ENCODE results near the gene DRAP1.

DRAP1 gene

DNA sequence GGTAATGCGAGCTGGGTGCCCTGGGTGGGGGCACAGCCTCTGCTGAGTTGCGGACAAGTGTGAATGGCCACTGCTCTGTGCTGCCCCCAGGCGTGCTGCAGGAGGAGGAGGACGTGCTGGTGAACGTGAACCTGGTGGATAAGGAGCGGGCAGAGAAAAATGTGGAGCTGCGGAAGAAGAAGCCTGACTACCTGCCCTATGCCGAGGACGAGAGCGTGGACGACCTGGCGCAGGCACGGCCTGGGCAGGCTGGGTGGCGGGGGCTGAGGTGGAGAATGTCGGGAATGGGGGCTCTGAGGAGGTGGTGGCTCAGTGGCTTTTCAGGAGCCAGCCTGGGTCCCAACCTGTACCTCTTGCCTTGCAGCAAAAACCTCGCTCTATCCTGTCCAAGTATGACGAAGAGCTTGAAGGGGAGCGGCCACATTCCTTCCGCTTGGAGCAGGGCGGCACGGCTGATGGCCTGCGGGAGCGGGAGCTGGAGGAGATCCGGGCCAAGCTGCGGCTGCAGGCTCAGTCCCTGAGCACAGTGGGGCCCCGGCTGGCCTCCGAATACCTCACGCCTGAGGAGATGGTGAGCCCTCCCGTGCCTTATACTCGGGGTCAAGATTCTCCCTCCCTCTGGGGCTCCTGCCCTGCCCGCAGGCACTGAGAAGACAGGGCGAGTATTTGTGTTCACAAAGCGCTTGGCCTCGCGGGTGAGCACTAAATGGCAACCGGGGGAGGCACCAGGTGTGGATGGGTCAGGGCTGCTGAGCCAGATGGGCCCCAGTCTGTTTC, 46.9 kb downstream of the DRAP1 start:
- no peak for DNase-seq

DNA sequence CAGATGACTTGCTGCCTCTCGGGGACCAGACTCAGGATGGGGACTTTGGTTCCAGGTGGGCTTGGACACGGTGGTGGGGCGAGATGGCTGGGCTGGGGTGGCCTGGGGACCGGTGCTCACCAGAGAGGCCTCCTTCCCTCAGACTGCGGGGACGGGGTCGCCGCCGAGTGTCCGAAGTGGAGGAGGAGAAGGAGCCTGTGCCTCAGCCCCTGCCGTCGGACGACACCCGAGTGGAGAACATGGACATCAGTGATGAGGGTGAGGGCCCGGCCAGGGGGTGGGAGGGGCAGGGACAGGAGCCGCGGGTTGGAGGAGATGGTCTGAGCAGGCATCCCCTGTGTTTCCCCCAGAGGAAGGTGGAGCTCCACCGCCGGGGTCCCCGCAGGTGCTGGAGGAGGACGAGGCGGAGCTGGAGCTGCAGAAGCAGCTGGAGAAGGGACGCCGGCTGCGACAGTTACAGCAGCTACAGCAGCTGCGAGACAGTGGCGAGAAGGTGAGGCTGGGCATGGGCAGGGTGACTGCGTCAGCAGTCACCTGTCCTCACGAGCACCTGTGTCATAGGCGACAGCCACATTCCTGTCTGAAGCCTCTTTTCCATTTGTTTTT, 48.2 kb downstream of the DRAP1 start:
- no peak for DNase-seq

DNA sequence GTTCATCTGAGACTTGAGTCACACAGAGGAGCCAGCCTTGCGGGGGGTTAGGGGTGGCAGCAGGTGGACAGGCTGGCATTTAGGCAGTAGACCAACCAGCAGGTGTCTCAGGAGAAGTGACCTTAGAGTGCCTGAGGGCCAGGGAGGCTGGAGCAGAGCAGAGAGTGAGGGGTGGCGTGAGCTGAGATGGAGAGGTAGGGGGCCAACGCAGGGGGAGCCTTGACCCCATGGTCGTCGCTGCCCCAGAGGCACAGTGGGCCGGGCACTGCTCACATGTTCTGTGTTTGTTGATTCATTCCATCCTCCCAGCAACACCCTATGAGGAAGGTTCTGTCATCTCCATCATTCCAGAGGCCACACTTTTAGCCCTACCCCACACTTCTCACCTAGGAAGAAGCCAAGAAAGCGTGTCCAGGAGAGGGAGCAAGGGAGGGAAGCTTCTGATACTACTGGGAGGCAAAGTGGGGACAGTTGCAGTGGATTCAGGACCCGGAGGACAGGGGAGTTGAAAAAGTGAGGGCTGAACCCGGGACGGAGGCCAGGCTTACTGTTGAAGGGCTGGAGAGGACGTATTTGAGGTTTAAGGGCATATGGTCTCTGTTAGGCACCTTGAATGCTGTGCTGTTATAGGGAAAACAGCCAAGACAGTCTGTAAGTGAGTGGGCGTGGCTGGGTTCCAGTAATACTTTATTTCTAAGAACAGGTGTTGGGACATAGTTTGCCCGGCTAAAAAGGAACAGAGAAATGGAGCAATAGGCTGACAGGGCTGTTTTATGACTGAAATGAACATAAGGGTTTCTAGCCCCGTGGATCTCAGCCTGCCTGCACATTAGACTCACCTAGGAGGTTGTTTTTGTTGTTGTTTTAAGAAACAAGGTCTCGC, 49.6 kb downstream of the DRAP1 start:
- no peak for DNase-seq
